ENCODE results near the gene TFAP2A.

- no peak for TF ChIP-seq CTCF (IDR thresholded peaks at IDR 0.05)
- TF ChIP-seq POLR2A (IDR thresholded peaks at IDR 0.05) = no peak
Observed at GRCh38 chr6:10404799-10405512, 9.9 kb downstream of the TFAP2A start.
